Spinal cord (tissue), 10 donors: ENCODE data around the gene GALNT10. TPM values are rescaled to one million over a fixed set of nuclear protein-coding genes. Genes with fewer than 3 reads are reported as not detected.
A peak's percentile ranks its signal among the peaks of the same experiment; 100 is the strongest.

Source experiments
- DNase-seq, 6 donors: peaks; one replicate each; pipeline versions ENCODE4 v3.0.0 to v3.0.0-alpha.2; 2013 to 2015; ENCODE audit warnings: low spot score in 6 of 6, low read depth in 4 of 6
- H3K27ac ChIP-seq: one replicate; pipeline ENCODE4 v1.5.1; 2013; ENCODE audit warnings: low read depth, low read length, control low read depth
- H3K27me3 ChIP-seq: one replicate; pipeline ENCODE4 v1.6.1; 2013; ENCODE audit warnings: low read length; ENCODE audit not compliant: control insufficient read depth, insufficient read depth
- H3K36me3 ChIP-seq: one replicate; pipeline ENCODE4 v1.6.1; 2013; ENCODE audit warnings: low read length; ENCODE audit not compliant: control insufficient read depth, insufficient read depth
- H3K4me1 ChIP-seq: one replicate; pipeline ENCODE4 v1.6.1; 2013; ENCODE audit warnings: low read length; ENCODE audit not compliant: control insufficient read depth, insufficient read depth
- H3K4me3 ChIP-seq: one replicate; pipeline ENCODE4 v1.5.1; 2013; ENCODE audit warnings: low read depth, low read length, control low read depth
- H3K9me3 ChIP-seq: one replicate; pipeline ENCODE4 v1.6.1; 2013; ENCODE audit warnings: low read length; ENCODE audit not compliant: control insufficient read depth, insufficient read depth
- WGBS: methylation state at CpG from one replicate; pipeline ENCODE4 v1.1.5; 2013; ENCODE audit warnings: missing lambda C conversion rate; ENCODE audit not compliant: insufficient coverage; 5-methylcytosine and 5-hydroxymethylcytosine counted together
- polyA plus RNA-seq, 2 donors: library from polyadenylated mRNA; unstranded; fragments of 120-200 nt; gene quantifications; one replicate each; pipeline ENCODE4 v1.2.1, GENCODE V29; 2013; ENCODE audit not compliant: insufficient read length in 2 of 2
- total RNA-seq, 2 donors: library from RNA; depleted of rRNA in 1 of 2; stranded (reverse); fragments of 120-200 nt in 1 of 2; fragments of >200 nt in 1 of 2; gene quantifications; one replicate each; pipeline versions ENCODE4 v1.2.3 to v1.2.4, GENCODE V29; 2013 to 2014
- donor health status: healthy.

Gene GALNT10
- total and polyA plus RNA-seq, 4 donors, result 17.2 to 31.2 (median 22.5) TPM

- peak in 1 of 6 donors; percentile 71 for DNase-seq
- Histone ChIP-seq H3K27ac (peak overlapping the region; percentile 27), H3K4me1 (peaks cover 37% of the 10 kb centered on the region), H3K36me3 (peaks cover 2% of the 10 kb centered on the region), H3K9me3 (no peaks in the 10 kb centered on the region), H3K27me3 (peaks cover 13% of the 10 kb centered on the region), H3K4me3 (no peak overlapping the region)
- no CpG with 5 or more reads among the region's 1 CpG for WGBS
Measured at GRCh38 chr5:154193701-154194121, 3.2 kb downstream of the GALNT10 start.

GRCh38 chr5:154194345-154195329 is 4.1 kb downstream of the GALNT10 start:
- Histone ChIP-seq H3K9me3 (no peaks in the 10 kb centered on the region), H3K4me3 (no peak overlapping the region), H3K4me1 (peaks cover 36% of the 10 kb centered on the region), H3K27ac (no peak overlapping the region), H3K27me3 (peaks cover 3% of the 10 kb centered on the region), H3K36me3 (peaks cover 2% of the 10 kb centered on the region)
- WGBS, result 87% methylated on average over 4 of the region's 8 CpGs
- peak in 1 of 6 donors; percentile 57 for DNase-seq

- Histone ChIP-seq H3K9me3 (no peaks in the 10 kb centered on the region), H3K4me1 (peaks cover 34% of the 10 kb centered on the region), H3K4me3 (no peak overlapping the region), H3K27ac (no peak overlapping the region), H3K36me3 (peaks cover 2% of the 10 kb centered on the region), H3K27me3 (no peaks in the 10 kb centered on the region)
- no CpG with 5 or more reads among the region's 1 CpG for WGBS
- DNase-seq, result no peak
Measured at GRCh38 chr5:154196281-154196680, 5.7 kb downstream of the GALNT10 start.

- H3K27ac ChIP-seq, result peak overlapping the region; percentile 42
- no peaks in the 10 kb centered on the region for H3K9me3 ChIP-seq
- H3K4me1 ChIP-seq, result peaks cover 29% of the 10 kb centered on the region
- DNase-seq, result peak in 2 of 6 donors; percentile 81 to 90
- H3K4me3 ChIP-seq, result peak overlapping the region; percentile 11
- peaks cover 2% of the 10 kb centered on the region for H3K36me3 ChIP-seq
- no peaks in the 10 kb centered on the region for H3K27me3 ChIP-seq
- 25% methylated on average over 6 of the region's 8 CpGs for WGBS
Measured at GRCh38 chr5:154196955-154197652, 6.6 kb downstream of the GALNT10 start.

- peaks cover 2% of the 10 kb centered on the region for H3K36me3 ChIP-seq
- H3K27ac ChIP-seq, result no peak overlapping the region
- peaks cover 35% of the 10 kb centered on the region for H3K4me1 ChIP-seq
- 97% methylated on average over 7 of the region's 8 CpGs for WGBS
- H3K9me3 ChIP-seq, result no peaks in the 10 kb centered on the region
- no peak overlapping the region for H3K4me3 ChIP-seq
- no peaks in the 10 kb centered on the region for H3K27me3 ChIP-seq
- no peak for DNase-seq
Measured at GRCh38 chr5:154197801-154198491, 7.4 kb downstream of the GALNT10 start.

DNA sequence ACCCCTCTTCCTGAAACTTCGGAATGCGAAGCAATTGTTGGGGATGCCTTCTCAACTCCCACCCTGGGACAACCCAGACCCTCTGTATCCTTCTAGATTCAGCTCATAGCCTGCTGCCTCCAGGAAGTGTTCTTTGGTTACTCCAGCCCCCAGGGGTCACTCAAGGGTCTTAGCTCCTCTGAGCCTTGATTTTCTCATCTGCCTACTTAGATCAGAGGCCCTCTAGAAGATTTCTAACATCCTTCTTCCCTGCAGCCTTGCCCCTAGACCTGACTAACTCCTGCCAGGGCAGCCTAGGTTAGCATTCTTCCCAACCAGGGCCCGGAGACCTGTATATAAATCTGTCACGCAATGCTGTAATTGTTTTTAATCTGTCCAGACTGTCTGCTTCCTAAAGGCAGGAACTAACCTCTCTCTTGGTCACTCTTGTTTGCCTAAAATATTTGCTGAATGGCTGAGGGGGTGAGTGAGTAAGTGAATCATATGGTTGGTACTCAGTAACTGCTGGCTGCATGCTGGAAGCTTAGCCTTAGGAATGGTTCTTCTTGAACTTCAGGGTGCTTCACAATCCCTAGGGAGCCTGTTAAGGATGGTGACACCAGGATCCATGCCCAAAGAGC is 8.2 kb downstream of the GALNT10 start:
- H3K27me3 ChIP-seq, result no peaks in the 10 kb centered on the region
- no peak overlapping the region for H3K27ac ChIP-seq
- peaks cover 36% of the 10 kb centered on the region for H3K4me1 ChIP-seq
- H3K4me3 ChIP-seq, result no peak overlapping the region
- DNase-seq, result no peak
- peaks cover 2% of the 10 kb centered on the region for H3K36me3 ChIP-seq
- 87% methylated on average over 3 of the region's 4 CpGs for WGBS
- H3K9me3 ChIP-seq, result no peaks in the 10 kb centered on the region

DNA sequence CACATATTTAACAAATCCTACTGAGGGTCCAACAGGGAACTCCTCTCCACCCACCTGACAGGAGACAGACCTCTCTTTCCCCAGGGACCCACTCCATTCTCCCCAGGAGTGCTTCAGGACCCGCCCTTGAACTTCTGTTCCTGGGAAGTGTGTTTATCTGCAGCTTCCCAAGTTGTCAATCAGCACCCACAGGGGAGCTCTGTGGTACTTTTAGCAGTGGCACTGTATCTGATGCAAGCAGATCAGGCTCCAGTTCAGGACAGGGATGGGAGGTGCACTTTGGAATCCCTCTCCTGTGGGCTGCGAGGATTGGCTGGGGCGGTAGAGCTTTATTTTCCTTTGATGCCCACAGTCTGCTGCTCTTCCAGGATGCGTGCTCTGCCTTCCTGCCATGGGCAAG is 8.7 kb downstream of the GALNT10 start:
- H3K9me3 ChIP-seq, result no peaks in the 10 kb centered on the region
- no peak overlapping the region for H3K4me3 ChIP-seq
- H3K27ac ChIP-seq, result no peak overlapping the region
- no peaks in the 10 kb centered on the region for H3K27me3 ChIP-seq
- no peak for DNase-seq
- WGBS, result 90% methylated on average over 4 of the region's 4 CpGs
- H3K36me3 ChIP-seq, result peaks cover 2% of the 10 kb centered on the region
- peaks cover 36% of the 10 kb centered on the region for H3K4me1 ChIP-seq

- Histone ChIP-seq H3K27ac (no peak overlapping the region), H3K9me3 (no peaks in the 10 kb centered on the region), H3K27me3 (no peaks in the 10 kb centered on the region), H3K36me3 (peaks cover 2% of the 10 kb centered on the region), H3K4me1 (peaks cover 36% of the 10 kb centered on the region), H3K4me3 (no peak overlapping the region)
- DNase-seq, result no peak
- 73% methylated on average over 6 of the region's 7 CpGs for WGBS
Measured at GRCh38 chr5:154199671-154200220, 9.2 kb downstream of the GALNT10 start.

DNA sequence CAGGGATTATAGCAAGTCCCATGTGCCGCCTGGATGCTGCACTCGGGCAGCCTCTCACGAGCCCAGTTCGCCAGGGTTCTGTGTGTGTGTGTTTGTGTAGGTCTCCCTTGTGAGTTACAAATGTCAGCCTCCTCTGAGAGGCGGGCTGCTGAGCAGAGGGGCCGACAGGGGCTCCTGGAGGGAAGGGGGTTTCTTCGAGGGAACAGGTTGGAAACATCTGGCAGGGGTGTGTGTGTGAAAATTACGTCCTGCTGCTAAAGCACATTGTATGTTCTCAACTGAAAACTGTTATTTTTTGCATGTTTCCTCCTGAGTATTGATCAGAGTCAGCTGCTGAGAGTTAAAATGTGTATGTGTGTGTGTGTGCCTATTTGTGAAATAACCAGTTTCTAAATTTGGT is 9.7 kb downstream of the GALNT10 start:
- WGBS, result 70% methylated on average over 8 of the region's 8 CpGs
- H3K4me1 ChIP-seq, result peaks cover 36% of the 10 kb centered on the region
- H3K27ac ChIP-seq, result no peak overlapping the region
- peaks cover 2% of the 10 kb centered on the region for H3K36me3 ChIP-seq
- no peak overlapping the region for H3K4me3 ChIP-seq
- H3K9me3 ChIP-seq, result no peaks in the 10 kb centered on the region
- no peaks in the 10 kb centered on the region for H3K27me3 ChIP-seq
- DNase-seq, result no peak
